Thyroid gland (tissue), 4 donors: ENCODE measurements around the gene SLC5A11.

Experiments used
- CTCF ChIP-seq, 6 experiments: fragments of 200-600 bp in 3 of 6; fragments of 450-650 bp in 3 of 6; sonication (generic) in 3 of 6; IDR thresholded peaks; one replicate each; pipeline ENCODE4 v1.5.1; 2016 to 2019; ENCODE audit warnings: antibody characterized with exemption in 6 of 6, mild to moderate bottlenecking in 2 of 6, inconsistent platforms in 1 of 6, moderate library complexity in 1 of 6
- POLR2A ChIP-seq, 2 donors: fragments of 450-650 bp; IDR thresholded peaks; one replicate each; pipeline ENCODE4 v1.6.1; 2017; ENCODE audit warnings: antibody characterized with exemption in 2 of 2, mild to moderate bottlenecking in 2 of 2, moderate library complexity in 1 of 2

- TF ChIP-seq CTCF (IDR thresholded peaks at IDR 0.05): no peak
- no peak for TF ChIP-seq POLR2A (IDR thresholded peaks at IDR 0.05)
These were observed 108.0 kb downstream of the SLC5A11 start for GRCh38 chr16:24953721-24954120.
